Breast epithelium (tissue), 4 donors: Measurements from ENCODE around the gene CDH4. TPM values are rescaled to one million over a fixed set of nuclear protein-coding genes. Genes with fewer than 3 reads are reported as not detected.

Experiments
- DNase-seq, 2 donors: peaks; one replicate each; pipeline ENCODE4 v3.0.0-alpha.2; 2019; ENCODE audit warnings: low spot score in 2 of 2
- H3K27ac ChIP-seq, 2 donors: fragments of 200-600 bp; sonication (generic) in 1 of 2; one replicate each; pipeline ENCODE4 v1.5.1; 2016 to 2019; ENCODE audit warnings: mild to moderate bottlenecking in 1 of 2
- H3K27me3 ChIP-seq, 2 donors: fragments of 200-600 bp; sonication (generic) in 1 of 2; one replicate each; pipeline versions ENCODE4 v1.5.1 to v1.6.0; 2017 to 2019; ENCODE audit warnings: control low read depth in 1 of 2, mild to moderate bottlenecking in 1 of 2
- H3K36me3 ChIP-seq: fragments of 200-600 bp; one replicate; pipeline ENCODE4 v1.5.1; 2019
- H3K4me1 ChIP-seq, 2 donors: fragments of 200-600 bp; sonication (generic); one replicate each; pipeline ENCODE4 v1.5.1; 2016 to 2019; ENCODE audit warnings: control low read depth in 1 of 2
- H3K4me3 ChIP-seq, 3 donors: fragments of 200-600 bp; sonication (generic); 1 replicate in 2 of 3; 2 replicates in 1 of 3; pipeline ENCODE4 v1.5.1; 2016 to 2019; ENCODE audit warnings: mild to moderate bottlenecking in 3 of 3, moderate library complexity in 2 of 3
- H3K9me3 ChIP-seq, 2 donors: fragments of 200-600 bp; sonication (generic) in 1 of 2; one replicate each; pipeline ENCODE4 v1.5.1; 2016 to 2019; ENCODE audit warnings: control low read depth in 1 of 2
- POLR2A ChIP-seq: fragments of 450-650 bp; IDR thresholded peaks from one replicate; pipeline ENCODE4 v1.6.1; 2016; ENCODE audit warnings: antibody characterized with exemption, mild to moderate bottlenecking, moderate library complexity
- POLR2AphosphoS5 ChIP-seq, 3 donors: sonication (generic); formaldehyde crosslinking; IDR thresholded peaks; one replicate each; pipeline ENCODE4 v1.6.1; 2017; ENCODE audit warnings: antibody characterized with exemption in 3 of 3
- intact Hi-C: fragments of 100-400 bp; cut with DNase I; formaldehyde crosslinking; loops from one replicate; pipeline ENCODE4 v1.15.1; 2023; ENCODE audit warnings: low total_unique reads
- total RNA-seq, 3 donors: library from RNA; depleted of rRNA; stranded (reverse); fragments of >200 nt; gene quantifications; one replicate each; pipeline ENCODE4 v1.1.0, GENCODE V29; 2016
- TF ChIP-seq, protein P1 (sequence below), 3 donors: fragments of 450-650 bp; IDR thresholded peaks; one replicate each; pipeline ENCODE4 v1.5.1; 2016 to 2017; ENCODE audit warnings: antibody characterized with exemption in 3 of 3, mild to moderate bottlenecking in 3 of 3, moderate library complexity in 3 of 3

Gene CDH4
- total RNA-seq, 3 donors from 2014 or later: under 0.01 TPM; not detected in 2

DNA sequence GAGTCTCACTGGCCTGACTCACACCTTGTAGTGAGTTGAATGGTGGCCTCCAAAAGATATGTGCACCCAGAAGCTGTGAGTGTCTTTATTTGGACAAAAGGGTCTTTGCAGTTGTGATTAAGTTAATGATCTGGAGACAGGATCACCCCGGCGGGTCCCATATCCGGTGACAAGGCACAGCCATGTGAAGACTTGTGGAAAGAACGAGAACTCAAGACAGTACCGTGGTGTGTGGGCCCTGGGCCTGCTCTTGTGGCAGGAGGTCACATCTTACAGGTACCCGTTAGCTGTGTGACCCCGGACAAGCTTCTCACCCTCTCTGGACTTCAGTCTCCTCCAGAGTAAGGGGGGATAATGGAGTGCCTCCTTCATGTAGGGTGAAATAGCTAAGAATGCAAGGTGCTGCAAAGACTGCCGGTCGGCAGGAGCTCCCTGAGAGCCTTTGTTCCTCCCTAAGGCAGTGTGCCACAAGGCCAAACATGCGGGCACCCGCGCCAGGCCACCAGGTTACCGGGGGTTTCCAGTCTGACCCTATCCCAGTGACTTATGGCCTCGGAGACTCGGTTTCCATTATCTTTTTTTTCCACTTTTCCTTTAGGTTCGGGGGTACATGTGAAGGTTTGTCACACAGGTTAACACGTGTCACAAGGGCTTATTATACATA lies 39.2 kb downstream of the CDH4 start:
- Histone ChIP-seq H3K4me3 (no peak overlapping the region), H3K27ac (no peak overlapping the region), H3K4me1 (no peaks in the 10 kb centered on the region), H3K27me3 (no peaks in the 10 kb centered on the region), H3K36me3 (no peaks in the 10 kb centered on the region), H3K9me3 (no peaks in the 10 kb centered on the region)
- intact Hi-C loops: no loop called here
- DNase-seq: no peak
- TF ChIP-seq, protein P1, sequence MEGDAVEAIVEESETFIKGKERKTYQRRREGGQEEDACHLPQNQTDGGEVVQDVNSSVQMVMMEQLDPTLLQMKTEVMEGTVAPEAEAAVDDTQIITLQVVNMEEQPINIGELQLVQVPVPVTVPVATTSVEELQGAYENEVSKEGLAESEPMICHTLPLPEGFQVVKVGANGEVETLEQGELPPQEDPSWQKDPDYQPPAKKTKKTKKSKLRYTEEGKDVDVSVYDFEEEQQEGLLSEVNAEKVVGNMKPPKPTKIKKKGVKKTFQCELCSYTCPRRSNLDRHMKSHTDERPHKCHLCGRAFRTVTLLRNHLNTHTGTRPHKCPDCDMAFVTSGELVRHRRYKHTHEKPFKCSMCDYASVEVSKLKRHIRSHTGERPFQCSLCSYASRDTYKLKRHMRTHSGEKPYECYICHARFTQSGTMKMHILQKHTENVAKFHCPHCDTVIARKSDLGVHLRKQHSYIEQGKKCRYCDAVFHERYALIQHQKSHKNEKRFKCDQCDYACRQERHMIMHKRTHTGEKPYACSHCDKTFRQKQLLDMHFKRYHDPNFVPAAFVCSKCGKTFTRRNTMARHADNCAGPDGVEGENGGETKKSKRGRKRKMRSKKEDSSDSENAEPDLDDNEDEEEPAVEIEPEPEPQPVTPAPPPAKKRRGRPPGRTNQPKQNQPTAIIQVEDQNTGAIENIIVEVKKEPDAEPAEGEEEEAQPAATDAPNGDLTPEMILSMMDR (IDR thresholded peaks at IDR 0.05): no peak
- no peak for TF ChIP-seq POLR2A
- TF ChIP-seq POLR2AphosphoS5 (IDR thresholded peaks at IDR 0.05): no peak

DNA sequence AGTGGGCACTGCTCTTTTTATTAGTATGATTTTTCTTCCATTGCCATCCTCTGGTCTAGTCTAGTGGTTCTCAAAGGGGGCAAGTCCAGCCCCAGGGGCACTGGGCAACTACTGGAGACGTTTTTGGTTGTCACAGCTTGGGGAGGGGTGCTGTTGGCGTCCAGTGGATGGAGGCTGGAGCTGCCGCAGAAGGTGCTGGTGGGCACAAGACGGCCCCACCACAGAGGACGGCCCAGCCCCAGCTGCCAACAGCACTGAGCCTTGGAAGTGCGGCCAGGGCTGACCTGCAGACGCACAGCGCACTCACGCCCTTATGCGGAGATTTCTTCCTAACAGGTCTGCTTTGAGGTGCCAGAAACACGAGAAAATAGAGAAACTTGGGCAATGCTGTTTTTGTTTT lies 40.3 kb downstream of the CDH4 start:
- TF ChIP-seq, protein P1 (IDR thresholded peaks at IDR 0.05): no peak
- TF ChIP-seq POLR2AphosphoS5 (IDR thresholded peaks at IDR 0.05) (no peak), POLR2A (no peak)
- Histone ChIP-seq H3K36me3 (no peaks in the 10 kb centered on the region), H3K4me1 (no peaks in the 10 kb centered on the region), H3K4me3 (no peak overlapping the region), H3K27ac (no peak overlapping the region), H3K9me3 (no peaks in the 10 kb centered on the region), H3K27me3 (no peaks in the 10 kb centered on the region)
- intact Hi-C loops: no loop called here
- no peak for DNase-seq

DNA sequence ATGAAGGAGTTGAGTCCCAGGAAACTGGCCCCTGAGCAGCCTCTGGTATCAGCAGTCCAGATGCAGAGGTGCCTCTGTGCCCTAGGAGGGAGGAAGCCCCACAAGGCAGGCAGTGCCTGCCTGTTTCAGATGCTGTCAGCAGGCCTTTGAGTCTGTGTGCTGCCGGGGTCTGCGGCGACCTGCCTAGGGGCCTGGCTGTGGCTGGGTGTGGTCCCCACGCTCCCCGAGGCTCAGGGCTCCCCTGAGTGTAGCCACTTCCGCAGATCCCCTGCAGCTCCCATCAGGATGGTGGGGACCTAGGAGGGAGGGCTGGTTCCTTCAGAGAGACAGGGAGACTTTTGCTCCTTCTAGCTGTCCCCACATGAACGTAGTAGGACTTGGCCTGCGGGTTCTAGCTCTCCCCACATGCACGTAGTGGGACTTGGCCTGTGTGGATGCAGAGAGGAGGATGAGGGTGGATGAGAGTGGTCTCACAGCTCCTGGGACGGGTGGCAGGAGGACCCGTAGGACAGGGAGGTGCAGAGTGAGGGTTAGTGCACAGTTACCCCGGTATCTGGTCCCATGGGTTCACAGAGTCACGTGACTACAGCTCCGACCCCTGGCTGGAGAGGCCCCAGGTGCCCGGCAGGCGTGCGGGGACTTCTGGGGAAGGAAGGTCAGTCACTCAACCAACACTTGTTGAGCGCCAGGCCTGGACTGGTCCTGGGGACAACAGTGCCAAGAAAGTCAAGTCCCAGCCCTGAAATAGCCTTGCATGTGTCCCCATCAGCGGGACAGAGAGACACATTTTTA lies 41.0 kb downstream of the CDH4 start:
- H3K27me3 ChIP-seq: no peaks in the 10 kb centered on the region
- TF ChIP-seq POLR2A (no peak), POLR2AphosphoS5 (IDR thresholded peaks at IDR 0.05) (no peak)
- TF ChIP-seq, protein P1 (IDR thresholded peaks at IDR 0.05): no peak
- H3K36me3 ChIP-seq: no peaks in the 10 kb centered on the region
- intact Hi-C loops: no loop called here
- H3K4me1 ChIP-seq: no peaks in the 10 kb centered on the region
- H3K27ac ChIP-seq: no peak overlapping the region
- H3K9me3 ChIP-seq: no peaks in the 10 kb centered on the region
- H3K4me3 ChIP-seq: no peak overlapping the region
- no peak for DNase-seq

DNA sequence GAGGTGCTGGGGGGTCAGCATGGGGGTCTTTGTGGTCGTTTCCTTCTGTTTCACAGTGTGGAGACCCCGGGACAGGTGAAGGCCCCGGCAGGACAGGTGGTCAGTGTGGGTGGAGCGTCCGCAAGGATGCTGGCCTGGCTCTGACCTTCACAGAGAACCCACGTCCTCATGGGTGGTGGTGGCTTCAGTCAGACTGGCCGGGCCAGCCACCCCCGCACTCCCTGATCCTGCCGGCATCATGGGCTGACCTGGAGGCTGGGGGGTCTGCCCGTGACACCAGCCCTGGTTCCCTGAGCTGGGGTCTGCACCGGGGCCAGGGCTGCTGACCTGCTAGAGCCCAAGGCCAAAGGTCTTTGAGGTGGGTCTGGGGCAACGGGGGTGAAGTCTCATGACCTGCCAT lies 41.9 kb downstream of the CDH4 start:
- Histone ChIP-seq H3K27ac (no peak overlapping the region), H3K4me1 (no peaks in the 10 kb centered on the region), H3K27me3 (no peaks in the 10 kb centered on the region), H3K4me3 (no peak overlapping the region), H3K36me3 (no peaks in the 10 kb centered on the region), H3K9me3 (no peaks in the 10 kb centered on the region)
- no peak for DNase-seq
- TF ChIP-seq POLR2AphosphoS5 (IDR thresholded peaks at IDR 0.05) (no peak), POLR2A (no peak)
- TF ChIP-seq, protein P1 (IDR thresholded peaks at IDR 0.05): no peak
- intact Hi-C loops: no loop called here

DNA sequence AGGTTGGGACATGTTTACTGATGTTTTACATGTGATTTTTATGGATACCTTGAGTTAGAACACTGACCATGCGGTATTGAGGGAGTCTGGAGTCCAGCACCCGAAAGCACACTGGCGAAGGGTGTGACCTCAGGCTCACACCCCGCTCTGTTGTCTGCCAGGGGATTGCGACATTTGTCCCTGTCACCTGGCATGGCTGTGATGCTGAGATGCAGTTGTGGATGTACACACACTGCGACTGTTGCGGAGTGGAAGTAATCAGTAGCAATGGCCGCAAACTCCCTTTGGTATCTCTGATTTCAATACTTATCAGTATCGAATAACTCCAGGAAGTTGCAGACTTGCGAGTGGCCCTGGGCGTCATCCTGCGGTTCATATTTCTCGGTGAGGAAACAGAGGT lies 43.2 kb downstream of the CDH4 start:
- TF ChIP-seq, protein P1 (IDR thresholded peaks at IDR 0.05): no peak
- TF ChIP-seq POLR2A (no peak), POLR2AphosphoS5 (IDR thresholded peaks at IDR 0.05) (no peak)

More for the DNA sequence above, 43.2 kb downstream of the CDH4 start:
- Histone ChIP-seq H3K9me3 (no peaks in the 10 kb centered on the region), H3K27me3 (no peaks in the 10 kb centered on the region), H3K4me3 (no peak overlapping the region), H3K36me3 (no peaks in the 10 kb centered on the region), H3K4me1 (no peaks in the 10 kb centered on the region), H3K27ac (no peak overlapping the region)
- intact Hi-C loops: no loop called here
- no peak for DNase-seq
